B cell (primary cell): ENCODE results near the gene NSUN5.
"Not testable (repeated sequence)": the region's sequence is repeated elsewhere in the genome, so short reads cannot be mapped to it uniquely, and the experiment has no call there.

Experiments
- CTCF ChIP-seq: fragments of 200-600 bp; IDR thresholded peaks from one replicate; pipeline ENCODE4 v1.8.0; 2022; ENCODE audit warnings: antibody characterized with exemption, mild to moderate bottlenecking
- EZH2 ChIP-seq: IDR thresholded peaks from 2 replicates; pipeline ENCODE4 v1.6.1; 2012; ENCODE audit warnings: borderline replicate concordance, low read depth, mild to moderate bottlenecking, moderate library complexity, low read length; ENCODE audit not compliant: insufficient read depth, poor library complexity, severe bottlenecking

DNA sequence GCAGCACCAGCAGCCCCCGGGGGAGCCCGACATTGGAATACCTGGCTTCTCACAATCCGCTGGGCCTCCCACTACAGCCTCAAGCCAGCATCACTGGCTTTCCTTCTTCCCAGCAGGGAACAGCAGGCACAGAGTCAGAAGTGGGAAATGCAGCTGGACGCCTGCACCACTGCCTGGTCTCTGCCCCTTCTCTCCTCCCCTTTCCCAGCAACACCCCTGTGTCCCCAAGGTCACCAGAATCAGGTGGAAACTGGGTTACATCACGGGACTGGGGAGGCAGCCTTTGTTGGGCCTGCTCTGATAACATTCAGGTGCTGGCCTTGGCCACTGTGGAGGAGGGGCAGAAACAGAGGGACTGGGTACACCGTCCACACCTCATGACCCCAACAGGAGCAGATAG, 16.8 kb upstream of the NSUN5 start:
- TF ChIP-seq CTCF, EZH2: not testable (repeated sequence)
